ENCODE results near the gene SOWAHA. TPM values are rescaled to one million over a fixed set of nuclear protein-coding genes. Genes with fewer than 3 reads are reported as not detected.

The SOWAHA gene
- total RNA-seq, 1 experiment from 2014 or later = 0.39 TPM

GRCh38 chr5:132836852-132837251 is 23.8 kb downstream of the SOWAHA start:
- Histone ChIP-seq H3K4me3 (replicated peaks in 1 of 2; ENCODE audit: low read depth in 1 of 2, low read length in 2 of 2) (no peak overlapping the region), H3K4me2 (ENCODE audit: low read length) (no peak overlapping the region), H3K9ac (ENCODE audit: low read length) (no peak overlapping the region), H3K9me2 (ENCODE audit: insufficient read depth) (no peaks in the 10 kb centered on the region), H3K36me3 (ENCODE audit: control insufficient read depth in 1 of 2, insufficient read depth in 2 of 2, low read length in 2 of 2) (no peaks in the 10 kb centered on the region), H2AFZ (ENCODE audit: low read depth, low read length, poor library complexity, severe bottlenecking) (no peak overlapping the region), H3K27me3 (ENCODE audit: insufficient read depth, low read length) (no peaks in the 10 kb centered on the region), H3K27ac (ENCODE audit: low read depth, low read length) (no peak overlapping the region), H3K79me2 (ENCODE audit: insufficient read depth, low read length) (no peaks in the 10 kb centered on the region), H3K4me1 (ENCODE audit: control insufficient read depth in 1 of 2, insufficient read depth in 2 of 2, low read length in 2 of 2) (0 out of 4 replicates have a peak, but pooled peaks cover 0 to 4% of the 10 kb centered on the region in 2 experiments), H4K20me1 (ENCODE audit: insufficient read depth) (no peaks in the 10 kb centered on the region), H3K9me3 (ENCODE audit: control insufficient read depth in 1 of 2, insufficient read depth in 1 of 2, low read depth in 1 of 2, low read length in 2 of 2) (no peaks in the 10 kb centered on the region)
- ATAC-seq (no peak), DNase-seq (ENCODE audit: low read depth, low spot score) (no peak)
- no TSS peak for BruUV-seq (replicated peaks)
- intact Hi-C loops (cut with micrococcal nuclease) = no loop called here
- no peak for TF ChIP-seq TCF7L2 (IDR thresholded peaks at IDR 0.05; ENCODE audit: borderline replicate concordance, extremely low read depth, insufficient read depth, insufficient read length)
- no peak for TF ChIP-seq ATF3 (IDR thresholded peaks at IDR 0.05)
- TF ChIP-seq ZNF274 (IDR thresholded peaks at IDR 0.05; ENCODE audit: low read depth, low read length) = no peak
- no peak for TF ChIP-seq MAX (IDR thresholded peaks at IDR 0.05)
- no peak for TF ChIP-seq SIN3A (IDR thresholded peaks at IDR 0.05; ENCODE audit: low read depth)
- no peak for TF ChIP-seq CEBPB (IDR thresholded peaks at IDR 0.05; ENCODE audit: low read depth)
- no peak for TF ChIP-seq POLR2A (IDR thresholded peaks at IDR 0.05; ENCODE audit: borderline replicate concordance, extremely low read depth, insufficient read depth, insufficient read length)
- TF ChIP-seq POLR2AphosphoS5 (IDR thresholded peaks at IDR 0.05; ENCODE audit: low read depth, low read length) = no peak
- TF ChIP-seq ZFX (IDR thresholded peaks at IDR 0.05) = no peak
- ChIA-PET RAD21 (ENCODE audit: low non-redundant PET in 1 of 2, low total read pairs in 2 of 2, uncharacterized antibody in 2 of 2, unreplicated experiment in 2 of 2) (no interaction called here), POLR2A (no interaction called here), CTCF (interaction anchor here (2.7 kb wide), 1 partner anchor 17 kb away, joined by 11 read pairs; no protein-coding TSS in a partner anchor)

- Histone ChIP-seq H3K9me3 (ENCODE audit: control insufficient read depth in 1 of 2, insufficient read depth in 1 of 2, low read depth in 1 of 2, low read length in 2 of 2) (no peaks in the 10 kb centered on the region), H3K4me2 (ENCODE audit: low read length) (no peak overlapping the region), H3K4me3 (replicated peaks in 1 of 2; ENCODE audit: low read depth in 1 of 2, low read length in 2 of 2) (no peak overlapping the region), H3K27ac (ENCODE audit: low read depth, low read length) (no peak overlapping the region), H4K20me1 (ENCODE audit: insufficient read depth) (no peaks in the 10 kb centered on the region), H3K9me2 (ENCODE audit: insufficient read depth) (no peaks in the 10 kb centered on the region), H3K4me1 (ENCODE audit: control insufficient read depth in 1 of 2, insufficient read depth in 2 of 2, low read length in 2 of 2) (0 out of 4 replicates have a peak, but pooled peaks cover 0 to 4% of the 10 kb centered on the region in 2 experiments), H3K9ac (ENCODE audit: low read length) (no peak overlapping the region), H3K79me2 (ENCODE audit: insufficient read depth, low read length) (no peaks in the 10 kb centered on the region), H3K27me3 (ENCODE audit: insufficient read depth, low read length) (no peaks in the 10 kb centered on the region), H3K36me3 (ENCODE audit: control insufficient read depth in 1 of 2, insufficient read depth in 2 of 2, low read length in 2 of 2) (no peaks in the 10 kb centered on the region), H2AFZ (ENCODE audit: low read depth, low read length, poor library complexity, severe bottlenecking) (no peak overlapping the region)
- ChIA-PET CTCF (no interaction called here), POLR2A (no interaction called here), RAD21 (ENCODE audit: low non-redundant PET in 1 of 2, low total read pairs in 2 of 2, uncharacterized antibody in 2 of 2, unreplicated experiment in 2 of 2) (no interaction called here)
- DNase-seq (ENCODE audit: low read depth, low spot score) (no peak), ATAC-seq (no peak)
- BruUV-seq (replicated peaks) = no TSS peak
- intact Hi-C loops (cut with micrococcal nuclease) = no loop called here
- TF ChIP-seq POLR2AphosphoS5 (IDR thresholded peaks at IDR 0.05; ENCODE audit: low read depth, low read length) (no peak), RAD21 (IDR thresholded peaks at IDR 0.05; ENCODE audit: low read depth) (no peak), CBX3 (IDR thresholded peaks at IDR 0.05; ENCODE audit: low read depth) (no peak), JUND (IDR thresholded peaks at IDR 0.05) (no peak), ZNF274 (IDR thresholded peaks at IDR 0.05; ENCODE audit: low read depth, low read length) (no peak), ZBTB33 (IDR thresholded peaks at IDR 0.05; ENCODE audit: extremely low read depth, insufficient replicate concordance, low read length) (no peak), SRF (IDR thresholded peaks at IDR 0.05; ENCODE audit: low read depth) (no peak)
Observed at GRCh38 chr5:132837868-132838267, 24.8 kb downstream of the SOWAHA start.

Measured in HCT116 (cell line).